ENCODE results near the gene SMC1A. TPM values are rescaled to one million over a fixed set of nuclear protein-coding genes. Genes with fewer than 3 reads are reported as not detected.

SMC1A gene
- total and polyA plus RNA-seq, 12 donors, result 7.6 to 51.6 (median 38.7) TPM

- H3K4me3 ChIP-seq, result no peak overlapping the region
- TF ChIP-seq CTCF (IDR thresholded peaks at IDR 0.05) (no peak), POLR2A (IDR thresholded peaks at IDR 0.05) (no peak)
- WGBS, 4 donors, result 91 to 98% (median 94%) methylated on average over 3 to 4 of the region's 4 CpGs
- H3K4me1 ChIP-seq (replicated peaks in 1 of 2), result no peaks in the 10 kb centered on the region
- H3K27me3 ChIP-seq, result no peaks in the 10 kb centered on the region
- no peak for DNase-seq
- no peak overlapping the region for H3K27ac ChIP-seq
- no peaks in the 10 kb centered on the region for H3K9me3 ChIP-seq (replicated peaks in 1 of 3)
- intact Hi-C loops (cut with DNase I), result no loop called here
- H3K36me3 ChIP-seq (replicated peaks in 1 of 2), result peaks cover 0 to 64% of the 10 kb centered on the region in 2 donors
Observed at GRCh38 chrX:53383376-53384076, 38.9 kb downstream of the SMC1A start.

- Histone ChIP-seq H3K36me3 (replicated peaks in 1 of 2) (peaks cover 0 to 68% of the 10 kb centered on the region in 2 donors), H3K4me3 (no peak overlapping the region), H3K9me3 (replicated peaks in 1 of 3) (no peaks in the 10 kb centered on the region), H3K27ac (no peak overlapping the region), H3K27me3 (no peaks in the 10 kb centered on the region), H3K4me1 (replicated peaks in 1 of 2) (no peaks in the 10 kb centered on the region)
- no peak for TF ChIP-seq CTCF (IDR thresholded peaks at IDR 0.05)
- TF ChIP-seq POLR2A (IDR thresholded peaks at IDR 0.05), result no peak
- no peak for DNase-seq
- WGBS, 4 donors, result 74 to 100% (median 82%) methylated on average over 2 to 4 of the region's 4 CpGs
- intact Hi-C loops (cut with DNase I), result no loop called here
Observed at GRCh38 chrX:53379747-53380146, 42.7 kb downstream of the SMC1A start.

GRCh38 chrX:53379008-53379710 is 43.3 kb downstream of the SMC1A start:
- DNase-seq, result no peak
- WGBS, 4 donors, result 94 to 100% (median 96%) methylated on average over 1 to 3 of the region's 3 CpGs

More at GRCh38 chrX:53379008-53379710, 43.3 kb downstream of the SMC1A start:
- Histone ChIP-seq H3K27ac (no peak overlapping the region), H3K4me3 (no peak overlapping the region), H3K36me3 (replicated peaks in 1 of 2) (peaks cover 0 to 62% of the 10 kb centered on the region in 2 donors), H3K9me3 (replicated peaks in 1 of 3) (no peaks in the 10 kb centered on the region), H3K27me3 (no peaks in the 10 kb centered on the region), H3K4me1 (replicated peaks in 1 of 2) (no peaks in the 10 kb centered on the region)
- intact Hi-C loops (cut with DNase I), result no loop called here
- TF ChIP-seq POLR2A (IDR thresholded peaks at IDR 0.05) (no peak), CTCF (IDR thresholded peaks at IDR 0.05) (no peak)
